Raji (cell line): ENCODE measurements around the gene PRR16.

Experiments
- POLR2A ChIP-seq: IDR thresholded peaks from 2 replicates; pipeline ENCODE4 v1.6.1; 2011; ENCODE audit warnings: low read depth, low read length, control low read depth; ENCODE audit not compliant: insufficient read depth

Gene PRR16

GRCh38 chr5:120532835-120533234 is 68.7 kb downstream of the PRR16 start:
- TF ChIP-seq POLR2A: no peak

GRCh38 chr5:120533581-120533980 is 69.5 kb downstream of the PRR16 start:
- no peak for TF ChIP-seq POLR2A

- TF ChIP-seq POLR2A: no peak
Measured at GRCh38 chr5:120535900-120536299, 71.8 kb downstream of the PRR16 start.

- TF ChIP-seq POLR2A: no peak
Measured at GRCh38 chr5:120538149-120538548, 74.0 kb downstream of the PRR16 start.

GRCh38 chr5:120538644-120539043 is 74.5 kb downstream of the PRR16 start:
- no peak for TF ChIP-seq POLR2A

- TF ChIP-seq POLR2A: no peak
Measured at GRCh38 chr5:120539471-120539870, 75.4 kb downstream of the PRR16 start.

- TF ChIP-seq POLR2A: no peak
Measured at GRCh38 chr5:120540097-120540496, 76.0 kb downstream of the PRR16 start.

- TF ChIP-seq POLR2A: no peak
Measured at GRCh38 chr5:120544043-120544442, 79.9 kb downstream of the PRR16 start.

- TF ChIP-seq POLR2A: no peak
Measured at GRCh38 chr5:120545007-120545406, 80.9 kb downstream of the PRR16 start.

- no peak for TF ChIP-seq POLR2A
Measured at GRCh38 chr5:120545951-120546350, 81.9 kb downstream of the PRR16 start.

GRCh38 chr5:120546922-120547321 is 82.8 kb downstream of the PRR16 start:
- no peak for TF ChIP-seq POLR2A

GRCh38 chr5:120550358-120550757 is 86.3 kb downstream of the PRR16 start:
- no peak for TF ChIP-seq POLR2A

GRCh38 chr5:120552638-120553037 is 88.5 kb downstream of the PRR16 start:
- no peak for TF ChIP-seq POLR2A

- no peak for TF ChIP-seq POLR2A
Measured at GRCh38 chr5:120555345-120555744, 91.2 kb downstream of the PRR16 start.

- no peak for TF ChIP-seq POLR2A
Measured at GRCh38 chr5:120564013-120564412, 99.9 kb downstream of the PRR16 start.

- TF ChIP-seq POLR2A: no peak
Measured at GRCh38 chr5:120567066-120567465, 103.0 kb downstream of the PRR16 start.

GRCh38 chr5:120567921-120568320 is 103.8 kb downstream of the PRR16 start:
- no peak for TF ChIP-seq POLR2A

GRCh38 chr5:120568711-120569110 is 104.6 kb downstream of the PRR16 start:
- no peak for TF ChIP-seq POLR2A
